NCI-H2029 treated with DMSO at 0.1 percent for 48 hours (cell line): Measurements from ENCODE around the gene GGA2.

ENCODE experiments used
- DNase-seq: peaks from one replicate; lab custom pipeline; 2025; lab: John Stamatoyannopoulos, UW

Gene GGA2

GRCh38 chr16:23416816-23417215 is 93.5 kb downstream of the GGA2 start:
- no peak for DNase-seq

GRCh38 chr16:23414731-23415130 is 95.6 kb downstream of the GGA2 start:
- no peak for DNase-seq
